ENCODE results near the gene METTL2A. TPM values are rescaled to one million over a fixed set of nuclear protein-coding genes. Genes with fewer than 3 reads are reported as not detected.
"Not testable (repeated sequence)": the region's sequence is repeated elsewhere in the genome, so short reads cannot be mapped to it uniquely, and the experiment has no call there.

The METTL2A gene
- polyA plus RNA-seq, 1 donor from 2014 or later: 18.7 TPM

DNA sequence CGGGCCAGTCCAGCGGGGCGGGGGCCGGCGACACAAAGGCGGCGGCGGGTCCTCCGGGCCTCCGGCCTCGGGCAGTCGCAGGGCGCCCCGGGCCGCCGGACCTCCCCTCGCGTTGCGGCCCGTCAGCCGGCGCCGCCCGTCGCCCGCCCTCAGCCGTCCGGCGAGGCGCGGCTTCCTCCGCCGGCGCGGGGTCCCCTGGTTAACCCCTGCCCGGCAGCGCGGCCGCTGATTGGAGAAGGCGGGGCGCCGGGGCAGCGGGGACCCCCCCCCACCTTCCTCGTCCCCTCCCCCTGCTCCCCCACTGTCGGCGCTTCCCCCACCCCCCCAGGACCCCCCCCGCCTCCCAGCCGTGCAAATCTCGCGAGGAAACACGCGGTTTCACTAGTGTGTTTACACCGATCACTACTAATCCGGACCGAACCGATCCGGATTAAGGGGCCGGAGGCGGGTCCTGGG lies 54.8 kb downstream of the METTL2A start, which contains the start of gene TLK2:
TSS of gene TLK2 (plus strand) at position 402 of the 456 bp plus-strand sequence. CDS start 2,301 bp downstream, outside the sequence.
- Histone ChIP-seq H3K4me2 (ENCODE audit: low read length) (peak within 1 kb of the TSS; percentile 76), H3K27me3 (ENCODE audit: insufficient read depth, low read depth, low read length) (no peaks in the 10 kb centered on the region), H3F3A (ENCODE audit: insufficient read depth, low read length, poor library complexity, severe bottlenecking) (no peaks in the 10 kb centered on the region), H2AFZ (ENCODE audit: low read depth, low read length) (no peak within 1 kb of the TSS), H3K9ac (ENCODE audit: low read length) (peak within 1 kb of the TSS; percentile 77), H3K9me3 (ENCODE audit: low read length) (no peaks in the 10 kb centered on the region), H4K20me1 (ENCODE audit: insufficient read depth) (no peaks in the 10 kb centered on the region), H3K79me2 (replicated peaks; ENCODE audit: insufficient read depth, low read length) (peaks cover 34% of the 10 kb centered on the region), H3K4me3 (ENCODE audit: low read length) (peak within 1 kb of the TSS; percentile 68), H3K9me2 (ENCODE audit: insufficient read depth, low read length) (no peaks in the 10 kb centered on the region), H3K27ac (ENCODE audit: low read length) (peak within 1 kb of the TSS; percentile 63), H3K36me3 (ENCODE audit: insufficient read depth, low read length) (no peaks in the 10 kb centered on the region)
- TF ChIP-seq, protein P1, sequence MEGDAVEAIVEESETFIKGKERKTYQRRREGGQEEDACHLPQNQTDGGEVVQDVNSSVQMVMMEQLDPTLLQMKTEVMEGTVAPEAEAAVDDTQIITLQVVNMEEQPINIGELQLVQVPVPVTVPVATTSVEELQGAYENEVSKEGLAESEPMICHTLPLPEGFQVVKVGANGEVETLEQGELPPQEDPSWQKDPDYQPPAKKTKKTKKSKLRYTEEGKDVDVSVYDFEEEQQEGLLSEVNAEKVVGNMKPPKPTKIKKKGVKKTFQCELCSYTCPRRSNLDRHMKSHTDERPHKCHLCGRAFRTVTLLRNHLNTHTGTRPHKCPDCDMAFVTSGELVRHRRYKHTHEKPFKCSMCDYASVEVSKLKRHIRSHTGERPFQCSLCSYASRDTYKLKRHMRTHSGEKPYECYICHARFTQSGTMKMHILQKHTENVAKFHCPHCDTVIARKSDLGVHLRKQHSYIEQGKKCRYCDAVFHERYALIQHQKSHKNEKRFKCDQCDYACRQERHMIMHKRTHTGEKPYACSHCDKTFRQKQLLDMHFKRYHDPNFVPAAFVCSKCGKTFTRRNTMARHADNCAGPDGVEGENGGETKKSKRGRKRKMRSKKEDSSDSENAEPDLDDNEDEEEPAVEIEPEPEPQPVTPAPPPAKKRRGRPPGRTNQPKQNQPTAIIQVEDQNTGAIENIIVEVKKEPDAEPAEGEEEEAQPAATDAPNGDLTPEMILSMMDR (IDR thresholded peaks at IDR 0.05; ENCODE audit: poor library complexity, severe bottlenecking): no peak
- peak; percentile 70 for TF ChIP-seq POLR2AphosphoS5 (IDR thresholded peaks at IDR 0.05)

DNA sequence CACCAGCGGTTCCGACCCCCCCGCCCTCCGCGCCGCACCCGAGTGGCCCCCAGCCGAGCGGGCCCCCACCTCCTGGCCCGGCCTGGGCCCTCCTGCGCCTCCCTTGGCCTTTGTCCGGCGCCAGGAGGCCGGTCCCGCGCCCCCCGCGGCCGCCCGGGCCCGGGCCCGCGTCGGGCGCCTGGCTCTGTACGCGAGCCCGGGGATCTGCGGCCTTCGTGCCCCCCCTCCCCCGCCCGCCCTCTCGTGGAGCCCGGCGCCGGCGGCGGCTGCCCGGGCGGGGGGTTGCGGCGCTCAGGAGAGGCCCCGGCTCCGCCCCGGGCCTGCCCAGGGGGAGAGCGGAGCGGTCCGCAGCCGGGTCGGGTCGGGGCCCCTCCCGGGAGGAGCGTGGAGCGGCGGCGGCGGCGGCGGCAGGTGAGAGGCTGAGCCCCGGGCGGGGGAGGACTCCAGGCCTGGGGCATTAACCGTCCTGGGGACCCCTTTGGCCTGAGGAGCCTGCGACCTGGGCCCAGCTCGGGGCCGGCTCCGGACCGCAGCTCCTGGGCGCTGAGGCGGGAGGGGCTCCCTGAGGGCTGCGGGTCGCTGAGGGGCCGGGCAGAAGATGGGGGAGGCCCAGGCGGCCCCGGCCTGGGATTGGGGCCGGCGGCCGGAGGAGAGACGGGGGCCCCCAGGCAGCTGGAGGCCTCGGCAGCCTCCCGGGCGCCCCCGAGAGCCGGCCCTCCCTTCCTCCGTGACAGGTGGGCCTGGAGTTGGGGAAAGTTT lies 55.4 kb downstream of the METTL2A start:
- H2AFZ ChIP-seq (ENCODE audit: low read depth, low read length); H3K4me2 ChIP-seq (ENCODE audit: low read length); H3K9me3 ChIP-seq (ENCODE audit: low read length); H4K20me1 ChIP-seq (ENCODE audit: insufficient read depth); H3K9me2 ChIP-seq (ENCODE audit: insufficient read depth, low read length); H3K36me3 ChIP-seq (ENCODE audit: insufficient read depth, low read length); H3F3A ChIP-seq (ENCODE audit: insufficient read depth, low read length, poor library complexity, severe bottlenecking); H3K27me3 ChIP-seq (ENCODE audit: insufficient read depth, low read depth, low read length): not testable (repeated sequence)
- peak overlapping the region; percentile 68 for H3K4me3 ChIP-seq (ENCODE audit: low read length)
- H3K9ac ChIP-seq (ENCODE audit: low read length): peak overlapping the region; percentile 77
- H3K79me2 ChIP-seq (replicated peaks; ENCODE audit: insufficient read depth, low read length): peaks cover 34% of the 10 kb centered on the region
- H3K27ac ChIP-seq (ENCODE audit: low read length): peak overlapping the region; percentile 63

DNA sequence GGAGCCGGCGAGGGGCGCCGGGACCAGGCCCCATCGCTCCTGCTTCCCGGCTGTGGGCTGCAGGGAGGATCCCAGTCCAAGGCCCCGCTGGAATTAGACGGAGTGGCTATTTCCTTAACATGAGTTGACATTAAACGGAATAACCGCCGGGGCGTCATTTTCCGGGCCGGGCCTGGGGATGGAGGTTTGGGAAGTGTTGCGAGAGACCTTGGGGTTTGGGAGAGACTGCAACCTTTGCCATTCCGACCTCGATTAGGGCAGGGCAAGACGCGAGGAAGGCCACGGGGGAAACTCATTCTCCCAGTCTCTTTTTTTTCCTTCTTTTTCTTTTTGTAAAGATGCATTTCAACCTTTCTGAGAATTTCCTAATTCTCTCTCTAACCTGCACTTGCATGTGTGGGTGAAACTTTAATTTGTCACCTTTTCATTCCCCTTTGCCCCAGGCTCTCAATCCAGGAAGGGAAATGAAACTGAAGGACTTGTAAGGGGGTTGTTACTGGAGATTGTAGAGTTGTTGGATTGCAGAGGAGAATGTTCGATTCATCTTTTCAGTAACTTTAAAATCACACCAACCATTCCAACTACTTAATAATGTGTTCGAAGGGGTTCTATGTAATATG lies 56.1 kb downstream of the METTL2A start:
- H3K27ac ChIP-seq (ENCODE audit: low read length): peak overlapping the region; percentile 63
- H3F3A ChIP-seq (ENCODE audit: insufficient read depth, low read length, poor library complexity, severe bottlenecking); H3K27me3 ChIP-seq (ENCODE audit: insufficient read depth, low read depth, low read length); H3K36me3 ChIP-seq (ENCODE audit: insufficient read depth, low read length); H3K9me3 ChIP-seq (ENCODE audit: low read length); H3K9me2 ChIP-seq (ENCODE audit: insufficient read depth, low read length); H4K20me1 ChIP-seq (ENCODE audit: insufficient read depth); H2AFZ ChIP-seq (ENCODE audit: low read depth, low read length): not testable (repeated sequence)
- peak overlapping the region; percentile 76 for H3K4me2 ChIP-seq (ENCODE audit: low read length)
- peak overlapping the region; percentile 77 for H3K9ac ChIP-seq (ENCODE audit: low read length)
- peak overlapping the region; percentile 68 for H3K4me3 ChIP-seq (ENCODE audit: low read length)
- H3K79me2 ChIP-seq (replicated peaks; ENCODE audit: insufficient read depth, low read length): peaks cover 34% of the 10 kb centered on the region

DNA sequence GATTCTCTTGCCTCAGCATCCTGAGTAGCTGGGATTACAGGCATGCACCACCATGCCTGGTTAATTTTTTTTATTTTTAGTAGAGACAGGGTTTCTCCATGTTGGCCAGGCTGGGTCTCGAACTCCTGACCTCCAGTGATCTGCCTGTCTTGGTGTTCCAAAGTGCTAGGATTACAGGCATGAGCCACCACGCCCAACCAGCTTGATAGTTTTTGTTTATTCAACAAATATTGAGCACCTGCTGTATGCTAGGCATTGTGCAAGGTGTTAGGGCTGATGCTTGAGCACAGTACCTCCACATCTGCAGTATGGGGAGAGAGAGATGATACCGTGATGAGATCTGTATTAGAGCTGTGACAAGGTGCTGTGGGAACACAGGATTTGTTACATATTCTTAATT lies 58.9 kb downstream of the METTL2A start:
- H4K20me1 ChIP-seq (ENCODE audit: insufficient read depth); H3K27ac ChIP-seq (ENCODE audit: low read length); H3K9ac ChIP-seq (ENCODE audit: low read length); H2AFZ ChIP-seq (ENCODE audit: low read depth, low read length); H3K27me3 ChIP-seq (ENCODE audit: insufficient read depth, low read depth, low read length); H3K9me2 ChIP-seq (ENCODE audit: insufficient read depth, low read length); H3K4me3 ChIP-seq (ENCODE audit: low read length); H3K36me3 ChIP-seq (ENCODE audit: insufficient read depth, low read length); H3F3A ChIP-seq (ENCODE audit: insufficient read depth, low read length, poor library complexity, severe bottlenecking); H3K4me2 ChIP-seq (ENCODE audit: low read length); H3K9me3 ChIP-seq (ENCODE audit: low read length): not testable (repeated sequence)
- H3K79me2 ChIP-seq (replicated peaks; ENCODE audit: insufficient read depth, low read length): peaks cover 28% of the 10 kb centered on the region

DNA sequence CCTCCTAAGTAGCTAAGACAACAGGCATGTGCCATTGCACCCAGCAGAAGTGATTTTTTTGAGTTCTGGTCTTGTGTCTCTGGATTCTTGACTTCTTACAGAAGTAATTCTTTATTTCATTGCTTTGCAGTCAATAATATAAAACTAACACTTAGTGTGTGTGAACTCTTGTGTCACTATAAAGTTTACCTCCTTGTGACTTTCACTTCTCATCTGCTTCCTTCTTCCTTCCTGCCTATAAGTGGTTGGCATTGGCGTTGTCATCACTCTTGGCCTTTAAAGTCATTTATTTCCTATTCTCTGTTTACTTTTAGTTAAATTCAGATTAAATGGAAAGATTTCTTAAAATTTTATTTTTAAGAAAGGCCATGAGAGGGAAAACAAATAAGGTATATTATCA lies 67.3 kb downstream of the METTL2A start:
- H3K4me2 ChIP-seq (ENCODE audit: low read length); H3K9ac ChIP-seq (ENCODE audit: low read length); H3K4me3 ChIP-seq (ENCODE audit: low read length); H3K36me3 ChIP-seq (ENCODE audit: insufficient read depth, low read length); H3K27ac ChIP-seq (ENCODE audit: low read length); H3K9me2 ChIP-seq (ENCODE audit: insufficient read depth, low read length); H3F3A ChIP-seq (ENCODE audit: insufficient read depth, low read length, poor library complexity, severe bottlenecking); H2AFZ ChIP-seq (ENCODE audit: low read depth, low read length); H3K27me3 ChIP-seq (ENCODE audit: insufficient read depth, low read depth, low read length); H3K9me3 ChIP-seq (ENCODE audit: low read length); H4K20me1 ChIP-seq (ENCODE audit: insufficient read depth): not testable (repeated sequence)
- peaks cover 28% of the 10 kb centered on the region for H3K79me2 ChIP-seq (replicated peaks; ENCODE audit: insufficient read depth, low read length)

DNA sequence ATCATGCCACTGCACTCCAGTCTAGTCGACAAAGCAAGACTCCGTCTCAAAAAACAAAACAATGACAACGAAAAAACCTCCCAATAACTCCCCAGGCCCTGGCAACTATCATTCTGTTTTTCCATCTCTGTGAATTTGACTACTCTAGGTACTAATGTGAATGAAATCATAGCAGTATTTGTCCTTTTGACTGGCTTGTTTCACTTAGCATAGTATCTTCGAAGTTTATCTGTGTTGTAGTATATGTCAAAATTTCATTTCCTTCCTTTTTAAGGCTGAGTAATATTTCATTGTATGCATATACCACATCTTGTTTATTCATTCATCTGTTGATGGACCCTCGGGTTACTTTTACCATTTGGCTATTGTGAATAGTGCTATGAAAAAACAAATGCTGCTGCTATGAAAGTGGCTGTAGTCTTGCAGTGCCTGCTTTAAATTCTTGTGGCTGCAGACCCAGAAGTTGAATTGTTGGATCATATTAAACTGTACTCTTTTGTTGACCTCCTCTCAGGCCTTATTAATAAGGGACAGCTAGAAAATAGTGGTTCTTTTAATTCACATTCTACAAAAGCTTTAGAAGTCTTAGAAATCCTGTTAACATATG lies 69.5 kb downstream of the METTL2A start:
- not testable (repeated sequence) for H3F3A ChIP-seq (ENCODE audit: insufficient read depth, low read length, poor library complexity, severe bottlenecking); H3K9me2 ChIP-seq (ENCODE audit: insufficient read depth, low read length); H3K27me3 ChIP-seq (ENCODE audit: insufficient read depth, low read depth, low read length); H2AFZ ChIP-seq (ENCODE audit: low read depth, low read length); H3K27ac ChIP-seq (ENCODE audit: low read length); H4K20me1 ChIP-seq (ENCODE audit: insufficient read depth); H3K9me3 ChIP-seq (ENCODE audit: low read length); H3K36me3 ChIP-seq (ENCODE audit: insufficient read depth, low read length); H3K9ac ChIP-seq (ENCODE audit: low read length); H3K4me2 ChIP-seq (ENCODE audit: low read length); H3K4me3 ChIP-seq (ENCODE audit: low read length)
- peaks cover 33% of the 10 kb centered on the region for H3K79me2 ChIP-seq (replicated peaks; ENCODE audit: insufficient read depth, low read length)

DNA sequence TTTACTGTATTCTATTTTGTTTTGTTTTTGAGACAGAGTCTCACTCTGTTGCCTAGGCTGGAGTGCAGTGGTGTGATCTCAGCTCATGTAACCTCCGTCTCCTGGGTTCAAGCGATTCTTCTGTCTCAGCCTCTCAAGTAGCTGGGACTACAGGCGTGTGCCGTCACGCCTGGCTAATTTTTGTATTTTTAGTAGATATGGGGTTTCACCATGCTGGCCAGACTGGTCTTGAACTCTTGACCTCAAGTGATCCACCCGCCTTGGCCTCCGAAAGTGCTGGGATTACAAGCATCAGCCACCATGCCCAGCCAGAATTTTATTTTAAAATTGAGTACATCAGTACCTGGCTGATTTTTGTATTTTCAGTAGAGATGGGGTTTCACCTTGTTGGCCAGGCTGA lies 70.4 kb downstream of the METTL2A start:
- not testable (repeated sequence) for H3K9me2 ChIP-seq (ENCODE audit: insufficient read depth, low read length)

More for the DNA sequence above, 70.4 kb downstream of the METTL2A start:
- not testable (repeated sequence) for H3K4me2 ChIP-seq (ENCODE audit: low read length); H3K4me3 ChIP-seq (ENCODE audit: low read length); H3K9ac ChIP-seq (ENCODE audit: low read length); H3K27me3 ChIP-seq (ENCODE audit: insufficient read depth, low read depth, low read length); H3F3A ChIP-seq (ENCODE audit: insufficient read depth, low read length, poor library complexity, severe bottlenecking); H3K36me3 ChIP-seq (ENCODE audit: insufficient read depth, low read length); H4K20me1 ChIP-seq (ENCODE audit: insufficient read depth); H3K27ac ChIP-seq (ENCODE audit: low read length); H3K9me3 ChIP-seq (ENCODE audit: low read length); H2AFZ ChIP-seq (ENCODE audit: low read depth, low read length)
- H3K79me2 ChIP-seq (replicated peaks; ENCODE audit: insufficient read depth, low read length): peaks cover 30% of the 10 kb centered on the region
